Suppressor macrophage treated with lipopolysaccharide for 4 hours (primary cell): ENCODE measurements around the gene EAPP.
A peak's percentile ranks its signal among the peaks of the same experiment; 100 is the strongest.
"Not testable (repeated sequence)": the region's sequence is repeated elsewhere in the genome, so short reads cannot be mapped to it uniquely, and the experiment has no call there.

Experiments used
- DNase-seq: peaks from one replicate; pipeline ENCODE4 v3.0.0-alpha.2; 2020

The EAPP gene

GRCh38 chr14:34537677-34538009 lies 1.9 kb downstream of the EAPP start:
- no peak for DNase-seq

- DNase-seq: no peak
Measured at GRCh38 chr14:34536951-34537676, 2.4 kb downstream of the EAPP start.

GRCh38 chr14:34527591-34527990 lies 11.9 kb downstream of the EAPP start:
- DNase-seq: no peak

- DNase-seq: not testable (repeated sequence)
Measured at GRCh38 chr14:34524216-34524615, 15.3 kb downstream of the EAPP start.

- DNase-seq: no peak
Measured at GRCh38 chr14:34522496-34522895, 17.0 kb downstream of the EAPP start.

- DNase-seq: not testable (repeated sequence)
Measured at GRCh38 chr14:34521071-34521470, 18.4 kb downstream of the EAPP start.

GRCh38 chr14:34520304-34520970 lies 19.1 kb downstream of the EAPP start:
- not testable (repeated sequence) for DNase-seq

- DNase-seq: no peak
Measured at GRCh38 chr14:34507884-34508283, 31.6 kb downstream of the EAPP start.

- no peak for DNase-seq
Measured at GRCh38 chr14:34507459-34507858, 32.0 kb downstream of the EAPP start.

- not testable (repeated sequence) for DNase-seq
Measured at GRCh38 chr14:34505124-34505491, 34.4 kb downstream of the EAPP start.

GRCh38 chr14:34504027-34504426 lies 35.5 kb downstream of the EAPP start:
- DNase-seq: not testable (repeated sequence)

GRCh38 chr14:34502545-34503225 lies 36.8 kb downstream of the EAPP start:
- DNase-seq: no peak

GRCh38 chr14:34502001-34502400 lies 37.5 kb downstream of the EAPP start:
- DNase-seq: no peak

- DNase-seq: no peak
Measured at GRCh38 chr14:34501004-34501580, 38.4 kb downstream of the EAPP start.

- DNase-seq: peak; percentile 19
Measured at GRCh38 chr14:34498684-34499412, 40.7 kb downstream of the EAPP start.

GRCh38 chr14:34496679-34497513 lies 42.6 kb downstream of the EAPP start:
- DNase-seq: peak; percentile 37

GRCh38 chr14:34496007-34496678 lies 43.4 kb downstream of the EAPP start:
- DNase-seq: no peak

- no peak for DNase-seq
Measured at GRCh38 chr14:34489324-34489723, 50.2 kb downstream of the EAPP start.

GRCh38 chr14:34488528-34488927 lies 51.0 kb downstream of the EAPP start:
- no peak for DNase-seq

GRCh38 chr14:34484726-34485125 lies 54.8 kb downstream of the EAPP start:
- no peak for DNase-seq

- DNase-seq: no peak
Measured at GRCh38 chr14:34482463-34482862, 57.0 kb downstream of the EAPP start.

- no peak for DNase-seq
Measured at GRCh38 chr14:34479694-34480093, 59.8 kb downstream of the EAPP start.
